Measurements from ENCODE around the gene MCM3AP.

The MCM3AP gene

DNA sequence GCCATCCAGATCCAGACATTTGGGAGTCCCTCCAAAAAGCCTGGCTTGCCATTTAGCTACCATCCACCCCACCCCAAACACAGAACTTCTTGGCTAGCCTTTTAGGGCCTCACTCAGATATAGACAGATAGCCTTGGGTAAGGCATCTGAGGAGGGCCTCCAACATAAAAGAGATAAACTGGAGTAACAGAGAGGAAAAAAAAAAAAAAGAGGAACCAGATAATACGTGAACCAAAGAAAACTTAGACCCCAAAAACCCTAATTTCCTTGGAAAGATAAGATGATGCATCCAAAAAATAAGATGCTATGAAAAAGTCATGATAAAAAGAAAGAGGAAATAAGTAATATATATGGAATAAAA is 37.0 kb downstream of the MCM3AP start:
- Histone ChIP-seq H3K9me3 (ENCODE audit: control insufficient read depth, insufficient read depth, low read length) (no peaks in the 10 kb centered on the region), H3K4me3 (ENCODE audit: low read length) (no peak overlapping the region), H3K9me2 (replicated peaks; ENCODE audit: control insufficient read depth, low read length) (no peaks in the 10 kb centered on the region), H3K27me3 (ENCODE audit: control insufficient read depth, low read length) (no peaks in the 10 kb centered on the region), H3K4me2 (ENCODE audit: low read length) (no peak overlapping the region), H3K36me3 (ENCODE audit: control insufficient read depth, low read length) (peaks cover 96% of the 10 kb centered on the region), H3K4me1 (ENCODE audit: control insufficient read depth, low read length) (peaks cover 34% of the 10 kb centered on the region), H4K20me1 (ENCODE audit: control insufficient read depth, insufficient read depth, low read depth, low read length) (no peaks in the 10 kb centered on the region), H3K27ac (ENCODE audit: low read depth, low read length) (no peak overlapping the region), H3F3A (ENCODE audit: control insufficient read depth, insufficient read depth) (peaks cover 11% of the 10 kb centered on the region), H3K79me2 (ENCODE audit: control insufficient read depth, low read length) (no peaks in the 10 kb centered on the region; the same call in 1 of the 2 replicates)
- no peak for TF ChIP-seq EZH2phosphoT487 (IDR thresholded peaks at IDR 0.05; ENCODE audit: borderline replicate concordance, low read length)
- TF ChIP-seq, protein P1, sequence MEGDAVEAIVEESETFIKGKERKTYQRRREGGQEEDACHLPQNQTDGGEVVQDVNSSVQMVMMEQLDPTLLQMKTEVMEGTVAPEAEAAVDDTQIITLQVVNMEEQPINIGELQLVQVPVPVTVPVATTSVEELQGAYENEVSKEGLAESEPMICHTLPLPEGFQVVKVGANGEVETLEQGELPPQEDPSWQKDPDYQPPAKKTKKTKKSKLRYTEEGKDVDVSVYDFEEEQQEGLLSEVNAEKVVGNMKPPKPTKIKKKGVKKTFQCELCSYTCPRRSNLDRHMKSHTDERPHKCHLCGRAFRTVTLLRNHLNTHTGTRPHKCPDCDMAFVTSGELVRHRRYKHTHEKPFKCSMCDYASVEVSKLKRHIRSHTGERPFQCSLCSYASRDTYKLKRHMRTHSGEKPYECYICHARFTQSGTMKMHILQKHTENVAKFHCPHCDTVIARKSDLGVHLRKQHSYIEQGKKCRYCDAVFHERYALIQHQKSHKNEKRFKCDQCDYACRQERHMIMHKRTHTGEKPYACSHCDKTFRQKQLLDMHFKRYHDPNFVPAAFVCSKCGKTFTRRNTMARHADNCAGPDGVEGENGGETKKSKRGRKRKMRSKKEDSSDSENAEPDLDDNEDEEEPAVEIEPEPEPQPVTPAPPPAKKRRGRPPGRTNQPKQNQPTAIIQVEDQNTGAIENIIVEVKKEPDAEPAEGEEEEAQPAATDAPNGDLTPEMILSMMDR (IDR thresholded peaks at IDR 0.05; ENCODE audit: low read depth, low read length, poor library complexity, severe bottlenecking), result no peak

DNA sequence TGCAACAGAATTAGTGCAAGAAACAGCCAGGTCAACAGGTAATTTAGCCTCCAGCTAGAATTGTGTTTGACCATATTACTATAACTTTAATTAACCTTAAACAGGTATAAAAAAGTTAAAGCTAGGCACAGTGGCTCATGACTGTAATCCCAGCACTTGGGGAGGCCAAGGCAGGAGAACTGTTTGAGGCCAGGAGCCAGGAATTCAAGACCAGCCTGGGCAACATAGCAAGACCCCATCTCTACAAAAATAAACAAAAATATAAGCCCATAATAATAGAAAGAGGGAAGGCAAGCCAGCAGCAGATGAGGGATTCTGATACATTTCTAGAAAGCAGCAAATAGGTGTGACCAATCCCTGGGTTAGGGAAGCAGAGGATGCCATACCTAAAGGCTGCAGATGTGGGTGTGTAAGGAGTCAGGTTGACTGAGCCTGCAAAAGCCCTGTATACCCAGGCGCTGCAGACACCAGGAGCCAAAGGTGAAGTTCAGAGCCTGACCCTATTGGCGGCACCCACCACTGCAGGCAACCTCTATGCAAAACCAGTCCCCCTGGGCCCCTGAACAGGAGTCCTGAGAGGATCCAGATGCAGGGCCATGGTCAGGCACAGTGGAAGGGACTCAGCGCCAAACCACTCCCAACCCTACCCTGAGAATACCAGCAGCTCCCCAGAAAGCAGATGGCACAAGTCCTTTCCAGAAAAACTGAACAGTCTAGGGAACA is 37.6 kb downstream of the MCM3AP start:
- Histone ChIP-seq H3K9me2 (replicated peaks; ENCODE audit: control insufficient read depth, low read length) (no peaks in the 10 kb centered on the region), H3K4me3 (ENCODE audit: low read length) (no peak overlapping the region), H3K27me3 (ENCODE audit: control insufficient read depth, low read length) (no peaks in the 10 kb centered on the region), H3K27ac (ENCODE audit: low read depth, low read length) (no peak overlapping the region), H3K9me3 (ENCODE audit: control insufficient read depth, insufficient read depth, low read length) (no peaks in the 10 kb centered on the region), H3K4me1 (ENCODE audit: control insufficient read depth, low read length) (peaks cover 33% of the 10 kb centered on the region), H3K36me3 (ENCODE audit: control insufficient read depth, low read length) (peaks cover 96% of the 10 kb centered on the region), H3K4me2 (ENCODE audit: low read length) (no peak overlapping the region), H4K20me1 (ENCODE audit: control insufficient read depth, insufficient read depth, low read depth, low read length) (no peaks in the 10 kb centered on the region), H3F3A (ENCODE audit: control insufficient read depth, insufficient read depth) (peaks cover 11% of the 10 kb centered on the region), H3K79me2 (ENCODE audit: control insufficient read depth, low read length) (no peaks in the 10 kb centered on the region; the same call in 1 of the 2 replicates)
- no peak for TF ChIP-seq EZH2phosphoT487 (IDR thresholded peaks at IDR 0.05; ENCODE audit: borderline replicate concordance, low read length)
- TF ChIP-seq, protein P1 (IDR thresholded peaks at IDR 0.05; ENCODE audit: low read depth, low read length, poor library complexity, severe bottlenecking), result no peak

DNA sequence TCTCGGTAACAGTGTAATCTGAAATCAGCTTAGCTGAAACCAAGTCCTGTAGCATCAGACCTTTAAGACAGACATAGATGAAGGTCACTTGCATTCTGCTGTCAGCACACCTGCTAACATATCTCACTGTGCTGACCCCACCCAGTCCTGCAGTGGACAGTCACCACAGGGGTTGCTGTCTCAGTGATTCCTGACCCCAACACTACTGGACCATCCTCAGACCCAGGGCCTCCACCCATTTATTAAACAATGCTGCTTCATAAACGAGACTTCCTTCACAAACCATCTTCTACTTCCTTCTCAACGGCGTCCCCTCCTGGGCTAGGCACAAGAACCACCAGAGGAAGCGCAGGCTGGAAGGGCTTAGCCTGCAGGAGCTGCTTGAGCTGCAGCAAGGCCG is 39.1 kb downstream of the MCM3AP start:
- H3K27me3 ChIP-seq (ENCODE audit: control insufficient read depth, low read length), result no peaks in the 10 kb centered on the region
- H3K36me3 ChIP-seq (ENCODE audit: control insufficient read depth, low read length), result peaks cover 96% of the 10 kb centered on the region
- no peak overlapping the region for H3K27ac ChIP-seq (ENCODE audit: low read depth, low read length)
- no peak overlapping the region for H3K4me3 ChIP-seq (ENCODE audit: low read length)
- H4K20me1 ChIP-seq (ENCODE audit: control insufficient read depth, insufficient read depth, low read depth, low read length), result no peaks in the 10 kb centered on the region
- H3K9me2 ChIP-seq (replicated peaks; ENCODE audit: control insufficient read depth, low read length), result no peaks in the 10 kb centered on the region
- H3K4me1 ChIP-seq (ENCODE audit: control insufficient read depth, low read length), result peaks cover 25% of the 10 kb centered on the region
- no peak for TF ChIP-seq EZH2phosphoT487 (IDR thresholded peaks at IDR 0.05; ENCODE audit: borderline replicate concordance, low read length)
- TF ChIP-seq, protein P1 (IDR thresholded peaks at IDR 0.05; ENCODE audit: low read depth, low read length, poor library complexity, severe bottlenecking), result no peak
- H3K4me2 ChIP-seq (ENCODE audit: low read length), result no peak overlapping the region
- H3K79me2 ChIP-seq (ENCODE audit: control insufficient read depth, low read length), result no peaks in the 10 kb centered on the region; the same call in 1 of the 2 replicates
- peaks cover 11% of the 10 kb centered on the region for H3F3A ChIP-seq (ENCODE audit: control insufficient read depth, insufficient read depth)
- H3K9me3 ChIP-seq (ENCODE audit: control insufficient read depth, insufficient read depth, low read length), result no peaks in the 10 kb centered on the region

Data from DOHH2 (cell line).